IPS-20b (cell line): ENCODE data around the gene RNGTT.
"Not testable (repeated sequence)": the region's sequence is repeated elsewhere in the genome, so short reads cannot be mapped to it uniquely, and the experiment has no call there.

ENCODE experiments used
- H3K27ac ChIP-seq: one replicate; pipeline ENCODE4 v1.5.1; 2013; ENCODE audit warnings: low read length
- H3K27me3 ChIP-seq: 2 replicates; pipeline ENCODE4 v1.6.1; 2013; ENCODE audit warnings: mild to moderate bottlenecking, low read length, inconsistent platforms; ENCODE audit not compliant: insufficient read depth
- H3K36me3 ChIP-seq: 2 replicates; pipeline ENCODE4 v1.6.1; 2013; ENCODE audit warnings: low read depth, mild to moderate bottlenecking, inconsistent platforms, low read length, moderate library complexity; ENCODE audit not compliant: insufficient read depth
- H3K4me1 ChIP-seq: 2 replicates; pipeline ENCODE4 v1.6.1; 2013; ENCODE audit warnings: mild to moderate bottlenecking, control low read depth, inconsistent platforms, low read length, moderate library complexity; ENCODE audit not compliant: insufficient read depth
- H3K4me3 ChIP-seq: 2 replicates; pipeline ENCODE4 v1.5.1; 2013; ENCODE audit warnings: mild to moderate bottlenecking, low read length, inconsistent platforms
- H3K9ac ChIP-seq: 2 replicates; pipeline ENCODE4 v1.6.1; 2013; ENCODE audit warnings: low read depth, mild to moderate bottlenecking, inconsistent platforms, low read length, moderate library complexity
- H3K9me3 ChIP-seq: 2 replicates; pipeline ENCODE4 v1.6.1; 2013; ENCODE audit warnings: mild to moderate bottlenecking, low read depth, low read length, inconsistent platforms; ENCODE audit not compliant: insufficient read depth

The RNGTT gene

DNA sequence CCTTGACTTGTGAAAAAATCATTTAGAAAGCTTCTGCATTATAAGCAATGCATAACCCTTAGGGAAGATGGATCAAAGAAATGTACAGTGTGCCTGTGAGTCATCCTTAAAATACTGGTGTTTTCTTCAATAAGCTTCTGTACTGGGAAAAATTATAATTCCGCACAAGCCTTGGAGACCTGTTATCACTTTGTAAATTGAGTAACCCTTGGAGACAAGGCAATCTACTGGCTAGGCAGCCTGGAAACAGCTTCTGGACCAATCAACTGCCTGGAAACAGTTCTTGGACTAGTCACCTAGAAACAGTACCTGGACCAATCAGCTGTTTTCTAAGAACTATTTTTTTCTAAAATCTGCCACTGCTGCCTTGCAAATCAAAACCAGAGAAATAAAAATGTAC, 25.8 kb upstream of the RNGTT start:
- no peaks in the 10 kb centered on the region for H3K4me1 ChIP-seq
- H3K36me3 ChIP-seq = no peaks in the 10 kb centered on the region
- no peak overlapping the region for H3K27ac ChIP-seq
- no peak overlapping the region for H3K4me3 ChIP-seq
- no peak overlapping the region for H3K9ac ChIP-seq
- no peaks in the 10 kb centered on the region for H3K9me3 ChIP-seq
- H3K27me3 ChIP-seq = no peaks in the 10 kb centered on the region

DNA sequence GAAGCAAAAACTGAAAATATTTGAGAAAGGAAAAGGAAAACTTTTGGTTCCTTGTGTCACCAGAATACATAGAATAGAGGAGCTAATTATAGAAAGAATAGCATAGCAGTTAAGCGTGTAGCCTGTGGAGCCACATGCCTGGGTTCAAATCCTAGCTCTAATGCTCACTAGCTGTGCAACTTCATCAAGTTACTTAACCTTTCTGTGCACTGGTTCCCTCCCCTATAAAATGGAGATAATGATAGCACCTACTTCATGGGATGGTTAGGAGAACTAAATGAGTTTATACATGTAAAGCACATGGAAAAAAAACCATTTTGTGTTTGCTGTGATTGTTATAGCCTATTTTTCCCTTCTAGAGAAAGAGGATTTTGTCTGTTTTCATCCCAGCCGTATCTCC, 24.5 kb upstream of the RNGTT start:
- Histone ChIP-seq H3K27me3 (no peaks in the 10 kb centered on the region), H3K9me3 (no peaks in the 10 kb centered on the region), H3K27ac (no peak overlapping the region), H3K4me1 (no peaks in the 10 kb centered on the region), H3K4me3 (no peak overlapping the region), H3K9ac (no peak overlapping the region), H3K36me3 (no peaks in the 10 kb centered on the region)

DNA sequence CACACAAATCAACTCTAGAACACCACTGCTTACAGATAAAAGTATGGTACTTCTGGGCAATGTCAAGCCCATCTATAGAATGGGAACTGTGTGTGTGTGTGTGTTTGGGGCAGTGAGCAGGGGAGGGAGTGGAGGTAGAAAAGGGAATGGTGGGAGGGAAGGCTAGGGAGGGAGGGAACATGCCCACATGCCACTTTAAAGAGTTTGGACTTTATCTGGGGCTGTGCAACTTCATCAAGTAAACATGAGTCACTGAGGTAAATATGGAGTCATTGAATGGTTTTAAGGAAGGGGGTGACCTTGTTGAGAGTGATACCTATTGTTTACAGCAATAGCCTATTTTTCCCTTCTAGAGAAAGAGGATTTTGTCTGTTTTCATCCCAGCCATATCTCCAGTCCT, 22.5 kb upstream of the RNGTT start:
- no peaks in the 10 kb centered on the region for H3K4me1 ChIP-seq
- H3K27ac ChIP-seq = no peak overlapping the region
- no peaks in the 10 kb centered on the region for H3K27me3 ChIP-seq
- H3K4me3 ChIP-seq = no peak overlapping the region
- H3K9ac ChIP-seq = no peak overlapping the region
- H3K9me3 ChIP-seq = no peaks in the 10 kb centered on the region
- no peaks in the 10 kb centered on the region for H3K36me3 ChIP-seq

DNA sequence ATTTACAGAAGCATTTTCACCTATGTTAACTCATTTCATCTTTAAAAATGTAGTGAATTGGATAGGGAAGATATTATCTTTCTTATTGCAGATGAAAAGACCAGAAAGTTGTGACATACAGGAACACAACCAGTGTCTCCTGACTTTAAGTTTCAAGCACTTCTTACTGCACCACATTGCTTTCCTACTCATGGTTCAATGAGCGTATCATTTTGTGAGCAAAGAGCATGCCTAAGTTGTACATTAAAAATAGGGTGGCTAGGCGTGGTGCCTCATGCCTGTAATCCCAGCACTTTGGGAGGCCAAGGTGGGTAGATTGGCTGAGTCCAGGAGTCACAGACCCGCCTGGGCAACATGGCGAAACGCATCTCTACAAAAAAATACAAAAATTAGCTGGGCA, 21.2 kb upstream of the RNGTT start:
- H3K27ac ChIP-seq = no peak overlapping the region
- H3K27me3 ChIP-seq = 0 out of 2 replicates have a peak, but pooled peaks cover under 1% of the 10 kb centered on the region
- H3K9me3 ChIP-seq = no peaks in the 10 kb centered on the region
- no peak overlapping the region for H3K9ac ChIP-seq
- H3K36me3 ChIP-seq = no peaks in the 10 kb centered on the region
- H3K4me1 ChIP-seq = no peaks in the 10 kb centered on the region
- no peak overlapping the region for H3K4me3 ChIP-seq

DNA sequence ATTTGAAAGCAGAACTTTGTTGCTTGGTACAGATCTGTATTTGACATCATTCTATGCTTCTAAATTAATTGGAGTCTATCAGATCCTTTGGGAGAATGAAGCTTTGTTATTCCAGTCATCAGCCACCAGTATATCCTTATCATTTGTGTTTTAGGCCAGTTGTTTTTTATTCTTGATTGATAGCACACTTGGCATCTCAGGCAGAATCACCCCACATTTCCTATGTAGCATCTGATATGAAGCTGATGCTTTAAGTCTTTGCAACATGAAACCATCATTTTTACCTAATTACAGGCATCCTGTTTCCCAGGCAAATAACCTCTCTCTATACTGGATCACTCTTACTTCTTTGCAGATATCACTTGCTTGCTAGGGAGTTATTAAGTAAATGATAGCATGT, 20.7 kb upstream of the RNGTT start:
- Histone ChIP-seq H3K9ac (no peak overlapping the region), H3K4me3 (no peak overlapping the region), H3K27ac (no peak overlapping the region)

DNA sequence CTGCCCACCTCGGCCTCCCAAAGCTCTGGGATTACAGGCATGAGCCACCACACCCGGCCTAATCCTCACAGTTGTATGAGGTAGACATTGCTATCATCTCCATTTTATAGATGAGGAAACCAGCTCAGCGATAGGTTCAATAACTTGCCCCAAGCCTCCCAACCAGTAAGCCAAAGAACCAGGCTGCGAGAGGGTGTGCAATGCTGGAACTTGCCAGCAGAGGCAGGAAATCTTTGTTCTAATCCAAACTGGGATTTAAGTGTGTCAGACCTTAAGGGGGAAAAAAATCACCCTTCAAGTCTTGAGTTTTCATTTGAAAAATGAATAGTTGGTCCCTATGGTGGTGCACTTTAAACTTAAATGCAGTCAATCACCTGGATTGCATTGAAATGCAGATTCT, 20.1 kb upstream of the RNGTT start:
- no peaks in the 10 kb centered on the region for H3K36me3 ChIP-seq
- 0 out of 2 replicates have a peak, but pooled peaks cover 10% of the 10 kb centered on the region for H3K27me3 ChIP-seq
- no peak overlapping the region for H3K27ac ChIP-seq
- no peaks in the 10 kb centered on the region for H3K9me3 ChIP-seq
- no peaks in the 10 kb centered on the region for H3K4me1 ChIP-seq
- no peak overlapping the region for H3K4me3 ChIP-seq
- no peak overlapping the region for H3K9ac ChIP-seq

More for the DNA sequence above, 20.7 kb upstream of the RNGTT start:
- Histone ChIP-seq H3K36me3 (no peaks in the 10 kb centered on the region), H3K4me1 (no peaks in the 10 kb centered on the region), H3K9me3 (no peaks in the 10 kb centered on the region), H3K27me3 (0 out of 2 replicates have a peak, but pooled peaks cover 5% of the 10 kb centered on the region)

DNA sequence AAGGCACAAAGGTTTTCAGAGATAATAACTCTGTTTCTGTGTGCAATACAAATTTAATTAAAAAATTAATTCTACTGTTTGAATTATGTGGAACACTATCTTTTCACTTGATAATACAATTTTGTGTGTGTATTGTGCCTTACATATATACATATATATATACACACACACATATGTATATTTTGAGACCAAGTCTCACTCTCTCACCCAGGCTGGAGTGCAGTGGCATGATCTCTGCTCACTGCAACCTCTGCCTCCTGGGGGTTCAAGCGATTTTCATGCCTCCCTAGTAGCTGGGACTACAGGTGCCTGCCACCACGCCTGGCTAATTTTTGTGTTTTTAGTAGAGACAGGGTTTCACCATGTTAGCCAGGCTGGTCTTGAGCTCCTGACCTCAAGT, 19.7 kb upstream of the RNGTT start:
- H3K9ac ChIP-seq, H3K4me1 ChIP-seq, H3K27ac ChIP-seq: not testable (repeated sequence)

DNA sequence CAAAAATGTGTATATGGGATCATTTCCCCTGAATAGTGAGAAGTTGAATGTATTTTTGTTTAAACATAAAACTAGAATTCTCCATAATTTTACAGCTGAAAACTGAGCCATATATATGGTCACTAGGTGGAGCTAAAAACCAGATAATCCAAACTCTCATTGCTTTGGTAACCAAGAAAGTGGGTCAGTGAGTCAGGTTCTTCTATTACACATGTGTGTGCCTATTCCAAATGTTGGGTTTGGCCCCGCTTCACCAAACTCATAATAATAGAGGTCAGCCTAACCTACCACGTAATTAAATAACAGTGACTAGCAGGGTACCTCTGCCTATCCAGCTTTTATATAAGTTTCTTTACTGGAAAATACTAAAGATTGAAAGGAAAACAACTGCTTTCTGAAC, 19.3 kb upstream of the RNGTT start:
- Histone ChIP-seq H3K9ac (no peak overlapping the region), H3K9me3 (no peaks in the 10 kb centered on the region), H3K27me3 (peaks cover 10% of the 10 kb centered on the region; the same call in 1 of the 2 replicates), H3K4me3 (no peak overlapping the region), H3K36me3 (no peaks in the 10 kb centered on the region), H3K27ac (no peak overlapping the region), H3K4me1 (no peaks in the 10 kb centered on the region)

More for the DNA sequence above, 19.7 kb upstream of the RNGTT start:
- not testable (repeated sequence) for H3K4me3 ChIP-seq, H3K9me3 ChIP-seq, H3K36me3 ChIP-seq
- H3K27me3 ChIP-seq = 0 out of 2 replicates have a peak, but pooled peaks cover 10% of the 10 kb centered on the region

DNA sequence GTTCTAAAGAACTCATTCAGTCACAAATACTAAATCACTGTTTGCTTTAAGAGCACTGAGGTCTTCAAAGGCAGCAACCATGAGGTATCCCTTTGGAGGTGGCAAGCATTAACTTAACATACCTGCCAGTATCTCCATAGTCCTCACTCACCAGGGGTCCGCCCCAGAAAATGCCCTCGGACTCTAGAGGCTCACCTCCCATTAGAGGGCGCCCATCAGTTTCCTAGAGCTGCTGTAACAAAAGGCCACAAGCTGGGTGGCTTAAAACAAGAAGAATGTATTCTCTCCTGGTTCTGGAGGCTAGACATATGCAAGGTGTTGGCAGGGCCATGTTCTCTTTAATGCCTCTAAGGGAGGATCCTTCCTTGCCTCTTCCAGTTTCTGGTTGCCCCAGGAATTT, 12.0 kb upstream of the RNGTT start:
- H3K4me3 ChIP-seq = no peak overlapping the region
- peaks cover 77% of the 10 kb centered on the region for H3K27me3 ChIP-seq
- H3K27ac ChIP-seq = no peak overlapping the region
- H3K9ac ChIP-seq = no peak overlapping the region
- H3K4me1 ChIP-seq = peaks cover 11% of the 10 kb centered on the region; the same call in 1 of the 2 replicates
- H3K36me3 ChIP-seq = no peaks in the 10 kb centered on the region
- no peaks in the 10 kb centered on the region for H3K9me3 ChIP-seq

DNA sequence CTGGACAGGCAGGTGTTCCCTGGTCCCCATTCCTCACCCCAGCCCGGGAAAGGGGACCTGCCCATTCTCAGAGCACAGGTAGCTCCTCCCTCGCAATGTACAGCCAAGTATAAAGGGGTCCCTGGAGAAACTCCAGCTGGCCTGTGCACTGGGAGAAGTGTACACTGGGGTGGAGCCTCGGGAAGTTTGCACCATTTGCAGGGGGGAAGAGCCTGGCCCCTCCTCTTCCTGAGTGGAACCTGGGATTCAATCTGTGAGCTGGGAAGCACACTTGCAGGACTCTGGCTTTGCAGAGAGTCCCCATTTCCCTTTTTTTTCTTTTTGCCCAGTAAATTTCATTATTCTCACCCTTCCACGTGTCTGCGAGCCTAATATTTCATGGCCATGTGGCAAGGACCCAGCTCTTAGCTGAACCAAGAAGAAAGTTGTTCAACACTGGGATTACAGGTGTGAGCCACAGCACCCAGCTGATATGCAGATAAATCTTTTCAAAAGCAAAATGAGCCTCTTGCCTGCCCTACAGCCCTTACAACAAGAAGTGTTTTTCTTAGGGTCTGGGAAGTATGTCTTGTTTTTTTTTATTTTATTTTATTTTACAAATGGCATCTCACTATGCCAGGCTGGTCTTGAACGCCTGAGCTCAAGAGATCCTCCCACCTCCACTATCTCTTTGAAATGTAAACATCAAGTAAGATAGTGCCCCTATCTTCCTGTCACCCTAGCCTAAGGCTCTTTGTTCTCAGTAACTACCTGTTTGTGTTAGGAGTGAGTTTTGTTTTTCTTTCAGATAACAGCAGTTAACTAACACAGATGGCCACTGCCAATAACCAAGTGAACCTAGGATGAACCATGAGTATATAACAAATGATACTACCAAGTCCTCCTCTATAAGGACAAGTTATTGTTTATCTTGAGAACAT, 9.3 kb upstream of the RNGTT start:
- peaks cover 76% of the 10 kb centered on the region for H3K27me3 ChIP-seq
- H3K9me3 ChIP-seq = 0 out of 2 replicates have a peak, but pooled peaks cover under 1% of the 10 kb centered on the region
- H3K9ac ChIP-seq = no peak overlapping the region
- H3K27ac ChIP-seq = no peak overlapping the region
- no peaks in the 10 kb centered on the region for H3K36me3 ChIP-seq
- H3K4me1 ChIP-seq = peaks cover 11% of the 10 kb centered on the region; the same call in 1 of the 2 replicates
- H3K4me3 ChIP-seq = 0 out of 2 replicates have a peak overlapping the region, but pooled peaks have one; percentile 10

DNA sequence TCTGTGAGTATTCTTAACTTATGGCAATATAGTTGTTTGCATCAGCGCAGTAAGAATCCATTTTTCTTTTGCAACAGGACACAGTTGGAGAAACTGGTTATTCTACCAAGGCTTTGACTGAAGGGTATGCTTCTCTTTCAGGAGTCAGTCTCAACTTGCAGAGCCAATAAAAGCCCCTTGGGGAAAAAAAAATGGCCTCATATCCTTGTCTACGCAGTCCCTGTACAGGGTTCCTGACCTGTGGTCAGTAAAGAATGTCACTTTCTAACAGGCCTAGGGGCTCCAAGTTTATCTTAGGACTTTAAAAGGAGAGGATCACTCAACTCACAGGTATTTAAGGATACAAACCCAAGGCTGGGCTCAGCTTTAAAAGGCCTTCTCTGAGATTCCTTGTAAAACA, 6.9 kb upstream of the RNGTT start:
- Histone ChIP-seq H3K4me1 (peaks cover 13% of the 10 kb centered on the region; the same call in 1 of the 2 replicates), H3K9ac (no peak overlapping the region), H3K27me3 (peaks cover 58% of the 10 kb centered on the region), H3K4me3 (no peak overlapping the region), H3K27ac (no peak overlapping the region), H3K36me3 (no peaks in the 10 kb centered on the region), H3K9me3 (0 out of 2 replicates have a peak, but pooled peaks cover 4% of the 10 kb centered on the region)

DNA sequence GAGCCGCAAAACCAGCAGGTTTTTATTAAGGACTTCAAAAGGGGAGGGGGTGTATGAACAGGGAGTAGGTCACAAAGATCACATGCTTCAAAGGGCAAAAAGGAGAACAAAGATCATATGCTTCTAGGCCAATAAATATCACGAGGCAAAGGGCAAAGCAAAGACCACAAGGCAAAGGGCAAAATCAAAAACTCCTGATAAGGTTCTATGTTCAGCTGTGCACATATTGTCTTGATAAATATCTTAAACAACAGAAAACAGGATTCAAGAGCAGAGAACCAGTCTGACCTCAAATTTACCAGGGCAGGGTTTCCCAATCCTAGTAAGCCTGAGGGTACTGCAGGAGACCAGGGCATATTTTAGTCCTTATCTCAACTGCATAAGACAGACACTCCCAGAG, 5.8 kb upstream of the RNGTT start:
- not testable (repeated sequence) for H3K27ac ChIP-seq, H3K4me3 ChIP-seq, H3K9ac ChIP-seq, H3K9me3 ChIP-seq, H3K36me3 ChIP-seq
- Histone ChIP-seq H3K27me3 (peaks cover 47% of the 10 kb centered on the region), H3K4me1 (peaks cover 14% of the 10 kb centered on the region; the same call in 1 of the 2 replicates)
